ENCODE data around the gene IL5RA.

DNA sequence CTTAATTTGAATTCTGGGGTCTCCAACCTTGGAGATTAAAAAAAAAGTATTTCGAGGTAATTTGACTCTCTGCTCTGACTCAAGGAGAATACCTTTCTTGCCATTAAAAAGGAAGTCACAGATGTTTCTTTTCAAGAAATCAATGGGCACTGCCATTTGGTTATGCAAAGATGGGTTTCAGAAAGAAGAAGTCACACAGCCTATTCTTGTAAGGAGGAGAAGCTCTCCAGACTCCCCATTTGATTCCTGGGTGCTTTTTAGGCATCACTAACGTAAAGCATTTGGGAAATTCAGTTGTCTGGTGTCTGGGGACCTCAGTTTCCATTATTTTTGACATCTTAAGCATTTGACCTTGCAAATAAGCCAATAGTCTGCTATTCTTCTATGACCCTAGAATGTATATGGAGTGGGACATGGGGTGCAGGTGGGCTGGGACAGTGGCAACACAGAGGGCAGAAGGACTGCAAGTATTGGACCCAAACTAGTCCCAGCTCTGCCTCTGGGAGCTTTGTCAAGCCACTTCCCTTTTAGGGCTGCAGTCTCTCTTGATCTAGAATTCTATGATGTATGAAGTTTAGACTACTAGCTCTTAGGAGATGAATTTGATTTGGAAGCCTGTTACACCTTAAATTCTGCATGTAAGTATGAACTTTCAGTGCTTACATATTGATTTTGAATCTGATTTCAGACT lies 27.8 kb downstream of the IL5RA start:
- TF ChIP-seq, protein P1, sequence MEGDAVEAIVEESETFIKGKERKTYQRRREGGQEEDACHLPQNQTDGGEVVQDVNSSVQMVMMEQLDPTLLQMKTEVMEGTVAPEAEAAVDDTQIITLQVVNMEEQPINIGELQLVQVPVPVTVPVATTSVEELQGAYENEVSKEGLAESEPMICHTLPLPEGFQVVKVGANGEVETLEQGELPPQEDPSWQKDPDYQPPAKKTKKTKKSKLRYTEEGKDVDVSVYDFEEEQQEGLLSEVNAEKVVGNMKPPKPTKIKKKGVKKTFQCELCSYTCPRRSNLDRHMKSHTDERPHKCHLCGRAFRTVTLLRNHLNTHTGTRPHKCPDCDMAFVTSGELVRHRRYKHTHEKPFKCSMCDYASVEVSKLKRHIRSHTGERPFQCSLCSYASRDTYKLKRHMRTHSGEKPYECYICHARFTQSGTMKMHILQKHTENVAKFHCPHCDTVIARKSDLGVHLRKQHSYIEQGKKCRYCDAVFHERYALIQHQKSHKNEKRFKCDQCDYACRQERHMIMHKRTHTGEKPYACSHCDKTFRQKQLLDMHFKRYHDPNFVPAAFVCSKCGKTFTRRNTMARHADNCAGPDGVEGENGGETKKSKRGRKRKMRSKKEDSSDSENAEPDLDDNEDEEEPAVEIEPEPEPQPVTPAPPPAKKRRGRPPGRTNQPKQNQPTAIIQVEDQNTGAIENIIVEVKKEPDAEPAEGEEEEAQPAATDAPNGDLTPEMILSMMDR (IDR thresholded peaks at IDR 0.05; ENCODE audit: low read depth, low read length, poor library complexity, severe bottlenecking), result no peak
- no peak for TF ChIP-seq EZH2phosphoT487 (IDR thresholded peaks at IDR 0.05; ENCODE audit: borderline replicate concordance, low read length)
